A172 (cell line): ENCODE measurements around the gene ZNF488. TPM values are rescaled to one million over a fixed set of nuclear protein-coding genes. Genes with fewer than 3 reads are reported as not detected.

Experiments
- DNase-seq: peaks from one replicate; pipeline ENCODE4 v3.0.0-alpha.2; 2015; ENCODE audit warnings: low spot score
- total RNA-seq: library from RNA; depleted of rRNA; stranded (reverse); fragments of >200 nt; shearing (Covaris generic); gene quantifications from 2 replicates; pipeline ENCODE4 v1.2.3, GENCODE V29; 2014

Gene ZNF488
- total RNA-seq, 1 experiment from 2014 or later: 2.6 TPM

DNA sequence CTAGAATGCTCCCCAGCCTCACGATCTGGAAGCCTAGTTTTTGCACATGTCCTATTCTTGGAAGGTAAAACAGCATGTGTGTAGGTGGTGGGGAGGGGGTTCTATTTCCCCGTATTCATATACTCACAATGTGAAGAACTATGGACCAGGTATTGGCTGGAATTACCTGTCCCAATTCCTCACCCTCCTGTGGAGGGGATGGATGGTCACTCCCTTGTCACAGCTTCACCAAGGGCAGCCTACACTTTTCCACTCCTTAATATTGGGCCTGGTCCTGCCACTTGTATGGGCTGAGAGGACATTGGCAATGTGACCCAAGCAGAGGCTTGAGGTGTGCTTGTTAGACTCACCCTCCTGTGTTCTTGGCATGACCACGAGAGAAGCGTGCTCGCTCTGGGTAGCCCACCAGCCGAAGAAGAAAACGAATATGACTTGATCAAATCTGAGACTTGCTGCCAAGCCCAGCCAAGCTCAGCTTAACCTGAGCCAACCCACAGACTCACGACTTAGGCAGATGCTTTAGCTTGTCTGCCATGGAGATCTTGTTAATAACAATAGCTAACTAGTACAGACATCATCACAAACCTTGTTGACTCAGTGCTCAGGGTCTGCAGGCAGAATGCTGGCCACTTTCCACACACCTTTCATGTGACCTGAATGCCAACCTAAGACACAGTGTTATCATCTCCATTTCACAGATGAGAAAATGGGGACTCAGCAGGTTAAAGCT is 17.2 kb downstream of the ZNF488 start:
- no peak for DNase-seq

GRCh38 chr10:47366181-47366631 is 17.9 kb downstream of the ZNF488 start:
- no peak for DNase-seq

GRCh38 chr10:47365431-47366180 is 18.5 kb downstream of the ZNF488 start:
- DNase-seq: no peak

DNA sequence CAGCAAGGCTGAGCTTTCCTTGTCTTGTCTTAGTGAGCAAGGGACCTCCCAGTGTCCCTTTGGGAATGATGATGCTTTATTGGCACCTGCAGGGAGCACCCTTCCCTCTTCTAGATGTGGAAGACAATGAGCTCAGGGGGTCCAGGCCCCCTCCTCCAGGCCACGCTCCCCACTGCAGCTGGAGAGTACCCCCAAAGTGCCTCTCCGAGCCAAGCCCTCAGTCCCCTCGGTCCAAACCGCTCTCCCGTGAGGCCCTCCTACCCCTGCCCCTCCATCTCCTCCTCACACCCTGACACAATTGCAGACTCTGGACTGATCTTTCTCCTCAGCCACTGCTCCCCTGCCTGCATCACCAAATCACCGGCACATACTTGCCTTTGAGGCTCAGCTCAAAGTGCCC is 19.2 kb downstream of the ZNF488 start:
- no peak for DNase-seq

- no peak for DNase-seq
Observed at GRCh38 chr10:47364366-47364765, 19.7 kb downstream of the ZNF488 start.

- DNase-seq: no peak
Observed at GRCh38 chr10:47363781-47364180, 20.3 kb downstream of the ZNF488 start.

DNA sequence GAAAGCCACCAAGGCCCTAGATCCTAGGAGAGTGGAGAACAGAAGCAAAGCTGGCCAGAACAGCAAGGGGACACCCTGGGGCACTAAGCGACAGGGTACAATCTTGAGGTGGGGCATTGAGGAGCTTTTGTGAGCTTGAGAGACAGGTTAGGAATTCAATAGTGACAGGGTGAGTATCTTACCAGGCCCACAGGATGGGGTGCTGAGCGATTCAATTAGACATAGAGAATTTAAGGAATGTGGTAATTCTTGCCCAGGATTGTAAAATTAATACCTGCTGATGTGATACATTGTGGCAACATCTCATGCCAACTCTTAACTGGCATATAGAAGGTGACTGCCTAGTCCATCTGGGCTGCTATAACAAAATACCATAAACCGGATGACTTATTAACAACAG is 21.9 kb downstream of the ZNF488 start:
- peak; percentile 49 for DNase-seq

GRCh38 chr10:47361293-47361692 is 22.8 kb downstream of the ZNF488 start:
- DNase-seq: no peak

GRCh38 chr10:47360419-47361040 is 23.6 kb downstream of the ZNF488 start:
- DNase-seq: no peak

DNA sequence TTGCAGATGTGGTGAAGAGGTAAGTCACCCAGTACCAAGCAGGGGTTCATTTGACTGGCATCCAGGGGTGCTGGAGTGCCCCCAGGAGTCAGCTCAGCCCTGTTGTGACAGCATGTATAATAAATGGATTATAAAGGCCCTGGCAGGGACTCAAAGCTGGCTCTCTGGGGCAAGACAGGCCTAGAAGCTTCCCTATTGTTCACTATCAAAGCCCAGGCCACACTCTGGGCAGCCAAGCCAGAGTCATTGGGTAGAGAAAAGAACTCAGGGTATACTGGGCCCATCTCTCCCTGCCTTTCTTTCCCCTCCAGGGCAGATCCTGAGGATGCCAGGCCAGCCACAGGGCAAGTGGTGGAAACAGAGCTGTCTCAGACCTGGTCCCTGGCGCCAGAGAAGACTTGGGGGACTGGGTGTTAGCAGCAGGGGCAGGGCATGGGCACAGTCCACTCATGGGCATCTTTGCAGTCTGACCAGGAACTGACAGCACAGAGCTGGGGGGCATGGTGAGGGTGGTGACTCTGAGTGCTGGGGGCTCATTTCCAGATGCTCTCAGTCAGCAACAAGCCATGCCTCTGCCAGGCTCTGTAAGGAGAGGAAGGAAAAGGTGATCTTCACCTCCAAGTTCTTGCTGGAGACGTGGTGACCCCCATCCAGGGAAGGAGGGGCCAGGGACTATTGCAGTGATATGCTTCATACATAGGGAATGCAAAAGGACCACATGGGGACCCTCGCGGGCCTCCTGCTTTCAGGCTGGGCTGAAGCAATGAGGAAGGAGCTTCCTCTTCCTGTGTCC is 24.3 kb downstream of the ZNF488 start:
- DNase-seq: no peak

DNA sequence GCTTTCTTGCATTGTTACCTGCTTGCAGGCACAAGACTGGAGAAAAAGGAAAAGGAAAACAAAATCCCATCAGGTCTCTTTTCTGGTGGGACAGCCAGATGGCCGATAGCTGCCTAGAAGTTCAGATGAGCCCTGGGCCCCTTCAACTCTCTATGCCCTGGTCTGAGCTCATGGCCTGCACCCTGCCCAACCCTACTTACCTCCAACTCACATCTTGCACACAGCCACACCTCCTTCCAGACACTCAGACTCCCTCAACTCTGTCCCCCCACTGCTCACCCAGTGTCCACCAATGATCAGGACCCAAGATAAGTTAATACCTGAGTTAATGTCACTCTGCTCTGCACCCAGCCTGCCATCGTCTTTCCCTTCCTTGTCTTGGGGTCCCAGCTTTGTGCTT is 25.0 kb downstream of the ZNF488 start:
- no peak for DNase-seq

GRCh38 chr10:47358457-47358856 is 25.6 kb downstream of the ZNF488 start:
- DNase-seq: no peak

DNA sequence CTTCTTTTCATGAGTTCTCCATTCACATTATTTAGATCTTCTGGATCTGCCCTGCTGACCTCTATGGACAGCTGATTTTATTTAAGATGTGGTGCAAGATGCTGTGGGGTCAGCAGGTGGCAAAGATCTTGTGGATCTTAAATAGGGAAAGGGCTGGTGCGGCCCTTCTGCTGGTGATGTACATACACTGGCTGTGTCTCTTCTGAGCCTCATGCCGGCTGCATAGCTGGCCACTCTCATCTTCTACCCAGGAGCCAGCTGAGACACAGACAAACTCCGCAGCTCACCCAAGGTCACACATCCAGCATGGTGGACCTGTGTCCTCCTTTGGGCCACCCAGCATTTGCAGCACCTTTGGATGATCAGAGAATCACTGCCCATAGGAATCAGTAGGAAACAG is 26.2 kb downstream of the ZNF488 start:
- DNase-seq: no peak

DNA sequence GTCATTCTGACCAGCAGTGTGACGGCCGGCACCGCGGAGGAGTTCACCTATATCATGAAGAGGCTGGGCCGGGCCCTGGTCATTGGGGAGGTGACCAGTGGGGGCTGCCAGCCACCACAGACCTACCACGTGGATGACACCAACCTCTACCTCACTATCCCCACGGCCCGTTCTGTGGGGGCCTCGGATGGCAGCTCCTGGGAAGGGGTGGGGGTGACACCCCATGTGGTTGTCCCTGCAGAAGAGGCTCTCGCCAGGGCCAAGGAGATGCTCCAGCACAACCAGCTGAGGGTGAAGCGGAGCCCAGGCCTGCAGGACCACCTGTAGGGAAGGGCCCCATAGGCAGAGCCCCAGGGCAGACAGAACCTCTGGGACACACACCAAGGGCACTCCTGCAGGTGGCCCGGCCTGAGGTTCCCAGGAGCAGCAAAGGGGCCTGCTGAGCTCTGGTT is 26.9 kb downstream of the ZNF488 start:
- no peak for DNase-seq

GRCh38 chr10:47356708-47357107 is 27.4 kb downstream of the ZNF488 start:
- DNase-seq: no peak

GRCh38 chr10:47354900-47355299 is 29.2 kb downstream of the ZNF488 start:
- DNase-seq: no peak

GRCh38 chr10:47354165-47354564 is 29.9 kb downstream of the ZNF488 start:
- no peak for DNase-seq

GRCh38 chr10:47353351-47353750 is 30.7 kb downstream of the ZNF488 start:
- no peak for DNase-seq

DNA sequence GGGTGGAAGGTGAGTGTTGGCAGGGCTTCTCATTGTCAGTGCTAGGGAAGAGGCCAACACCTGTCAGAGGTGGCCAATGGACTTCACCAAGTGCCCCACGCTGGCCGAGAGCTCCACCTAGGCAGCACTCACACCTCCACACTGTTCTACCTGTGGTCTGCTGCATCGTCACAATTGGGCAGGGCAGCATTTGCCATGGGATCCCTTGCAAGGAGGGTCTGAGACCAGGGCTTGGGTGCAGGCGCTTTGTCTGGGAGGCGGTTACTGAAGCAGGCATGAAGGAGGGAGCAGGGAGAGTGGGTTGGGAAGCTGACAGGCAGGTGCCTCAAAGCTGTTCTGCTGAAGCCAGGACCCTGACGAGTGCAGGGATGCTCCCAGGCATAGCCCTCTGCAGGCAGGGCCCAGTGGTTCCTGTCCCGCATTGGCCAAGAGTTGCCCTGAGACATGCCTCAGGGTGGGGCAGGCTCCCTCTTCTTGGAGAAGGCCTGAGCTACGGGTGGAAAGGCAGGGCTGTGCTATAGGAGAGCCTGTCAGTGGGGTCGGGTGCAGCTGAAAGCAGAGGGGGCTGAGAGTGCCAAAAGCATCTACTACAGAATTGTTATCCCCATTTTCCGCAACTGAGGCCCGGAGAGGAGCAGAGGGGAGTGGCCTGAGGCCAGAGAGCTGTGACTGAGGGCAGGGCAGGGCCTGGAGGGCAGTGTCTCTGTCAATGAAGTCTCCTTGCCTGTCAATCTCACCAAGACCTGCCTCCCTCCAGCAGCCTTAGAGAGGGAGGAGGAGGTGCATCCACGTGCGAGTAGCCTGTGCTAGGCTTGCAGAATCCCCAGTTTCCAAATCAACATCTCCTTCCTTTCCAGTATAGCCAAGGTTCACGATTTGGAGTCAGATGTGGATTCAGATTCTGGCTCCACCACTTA is 31.9 kb downstream of the ZNF488 start:
- no peak for DNase-seq

GRCh38 chr10:47350671-47351640 is 33.1 kb downstream of the ZNF488 start:
- no peak for DNase-seq
